Measurements from ENCODE around the gene LCN10. TPM values are rescaled to one million over a fixed set of nuclear protein-coding genes. Genes with fewer than 3 reads are reported as not detected.

The LCN10 gene
- total and polyA plus RNA-seq, 2 of the 13 experiments (the other 11 are each of a cell fraction or from before 2014, with no cell fraction given): 0.53 to 0.61 TPM

GRCh38 chr9:136740971-136741882, 1.5 kb downstream of the LCN10 start (continued):
- no peak for TF ChIP-seq PHF8 (CRISPR knock-in tag; IDR thresholded peaks at IDR 0.05)
- no peak for TF ChIP-seq RFX3 (CRISPR knock-in tag; IDR thresholded peaks at IDR 0.05)
- peak; percentile 66; the same call in 1 of the 2 replicates for TF ChIP-seq E2F2 (CRISPR knock-in tag; IDR thresholded peaks at IDR 0.05; ENCODE audit: borderline replicate concordance)
- peak; percentile 73; the same call in 1 of the 2 replicates for TF ChIP-seq ZNF276 (CRISPR knock-in tag; IDR thresholded peaks at IDR 0.05; ENCODE audit: low read depth)
- TF ChIP-seq IRX3 (CRISPR knock-in tag; IDR thresholded peaks at IDR 0.05; ENCODE audit: borderline replicate concordance, low read depth): no peak
- no peak for TF ChIP-seq MYNN (CRISPR knock-in tag; IDR thresholded peaks at IDR 0.05; ENCODE audit: low read depth)
- TF ChIP-seq DRAP1 (CRISPR knock-in tag; IDR thresholded peaks at IDR 0.05): no peak
- no peak; the same call in 1 of the 2 replicates for TF ChIP-seq UBTF (CRISPR knock-in tag; IDR thresholded peaks at IDR 0.05)
- peak; percentile 62; the same call in 1 of the 2 replicates for TF ChIP-seq ARNT2 (CRISPR knock-in tag; IDR thresholded peaks at IDR 0.05; ENCODE audit: low read depth)
- TF ChIP-seq NFRKB (IDR thresholded peaks at IDR 0.05): no peak
- TF ChIP-seq PRPF4 (IDR thresholded peaks at IDR 0.05; ENCODE audit: low read depth, low read length, poor library complexity, severe bottlenecking): no peak
- no peak for TF ChIP-seq MEIS2 (CRISPR knock-in tag; IDR thresholded peaks at IDR 0.05)
- peak; percentile 62; the same call in 1 of the 2 replicates for TF ChIP-seq CCDC6 (CRISPR knock-in tag; IDR thresholded peaks at IDR 0.05)
- no peak for TF ChIP-seq NR3C1 (CRISPR knock-in tag; IDR thresholded peaks at IDR 0.05)
- TF ChIP-seq GPN1 (CRISPR knock-in tag; IDR thresholded peaks at IDR 0.05; ENCODE audit: borderline replicate concordance): no peak
- no peak for TF ChIP-seq NR0B2 (CRISPR knock-in tag; IDR thresholded peaks at IDR 0.05)
- TF ChIP-seq AFF4 (CRISPR knock-in tag; IDR thresholded peaks at IDR 0.05): no peak
- TF ChIP-seq ARID2 (CRISPR knock-in tag; IDR thresholded peaks at IDR 0.05; ENCODE audit: borderline replicate concordance): no peak
